GM19035 (cell line): Measurements from ENCODE around the gene BHLHE40.

ENCODE experiments used
- ATAC-seq: cut with Tn5 transposase; IDR thresholded peaks from one replicate; pipeline ENCODE4 v1.9.1; 2021; ENCODE audit not compliant: unreplicated experiment

The BHLHE40 gene

GRCh38 chr3:4997946-4998345 is 18.7 kb downstream of the BHLHE40 start:
- no peak for ATAC-seq

- no peak for ATAC-seq
These were observed 20.4 kb downstream of the BHLHE40 start for GRCh38 chr3:4999531-5000184.

GRCh38 chr3:5001135-5001534 is 21.9 kb downstream of the BHLHE40 start:
- no peak for ATAC-seq

GRCh38 chr3:5001805-5002173 is 22.6 kb downstream of the BHLHE40 start:
- no peak for ATAC-seq

- ATAC-seq, result no peak
These were observed 23.1 kb downstream of the BHLHE40 start for GRCh38 chr3:5002174-5002870.

GRCh38 chr3:5002871-5003247 is 23.6 kb downstream of the BHLHE40 start:
- ATAC-seq, result no peak

- ATAC-seq, result no peak
These were observed 25.3 kb downstream of the BHLHE40 start for GRCh38 chr3:5004319-5005152.

GRCh38 chr3:5005367-5005766 is 26.1 kb downstream of the BHLHE40 start:
- no peak for ATAC-seq

GRCh38 chr3:5006755-5007202 is 27.5 kb downstream of the BHLHE40 start:
- ATAC-seq, result peak; percentile 67

- no peak for ATAC-seq
These were observed 28.6 kb downstream of the BHLHE40 start for GRCh38 chr3:5007873-5008272.

GRCh38 chr3:5009506-5010109 is 30.4 kb downstream of the BHLHE40 start:
- no peak for ATAC-seq

GRCh38 chr3:5010140-5010539 is 30.9 kb downstream of the BHLHE40 start:
- no peak for ATAC-seq

GRCh38 chr3:5010706-5011554 is 31.7 kb downstream of the BHLHE40 start:
- ATAC-seq, result no peak

- peak; percentile 55 for ATAC-seq
These were observed 32.5 kb downstream of the BHLHE40 start for GRCh38 chr3:5011555-5012256.

GRCh38 chr3:5012367-5012766 is 33.1 kb downstream of the BHLHE40 start:
- no peak for ATAC-seq

GRCh38 chr3:5013021-5013906 is 34.0 kb downstream of the BHLHE40 start:
- ATAC-seq, result no peak

GRCh38 chr3:5014391-5014790 is 35.2 kb downstream of the BHLHE40 start:
- no peak for ATAC-seq

GRCh38 chr3:5015056-5015455 is 35.8 kb downstream of the BHLHE40 start:
- ATAC-seq, result no peak
